Liver (tissue), 9 donors: ENCODE data around the gene ATP5MC2. TPM values are rescaled to one million over a fixed set of nuclear protein-coding genes. Genes with fewer than 3 reads are reported as not detected.
A peak's percentile ranks its signal among the peaks of the same experiment; 100 is the strongest.

ENCODE experiments used
- DNase-seq: peaks from one replicate; pipeline ENCODE4 v3.0.0-alpha.2; 2017; ENCODE audit warnings: low spot score
- H3K27ac ChIP-seq, 2 donors: one replicate each; pipeline ENCODE4 v1.7.0; 2013; ENCODE audit warnings: inconsistent platforms in 2 of 2, low read length in 2 of 2, control low read depth in 1 of 2, low read depth in 1 of 2, mild to moderate bottlenecking in 1 of 2
- H3K27me3 ChIP-seq, 4 donors: one replicate each; pipeline versions ENCODE4 v1.6.1 to v1.7.0; 2013; ENCODE audit warnings: low read length in 3 of 4, inconsistent platforms in 1 of 4, mild to moderate bottlenecking in 1 of 4, moderate library complexity in 1 of 4; ENCODE audit not compliant: control insufficient read depth in 4 of 4, insufficient read depth in 4 of 4
- H3K36me3 ChIP-seq, 4 donors: one replicate each; pipeline versions ENCODE4 v1.6.1 to v1.7.0; 2013; ENCODE audit warnings: low read length in 3 of 4, mild to moderate bottlenecking in 3 of 4, low read depth in 1 of 4, moderate library complexity in 1 of 4; ENCODE audit not compliant: control insufficient read depth in 4 of 4, insufficient read depth in 3 of 4
- H3K4me1 ChIP-seq, 4 donors: one replicate each; pipeline versions ENCODE4 v1.6.1 to v1.7.0; 2013; ENCODE audit warnings: low read length in 3 of 4, mild to moderate bottlenecking in 3 of 4, moderate library complexity in 1 of 4; ENCODE audit not compliant: control insufficient read depth in 4 of 4, insufficient read depth in 4 of 4
- H3K4me3 ChIP-seq, 3 donors: one replicate each; pipeline versions ENCODE4 v1.6.1 to v1.7.0; 2013; ENCODE audit warnings: low read length in 3 of 3, control low read depth in 1 of 3, low read depth in 1 of 3, mild to moderate bottlenecking in 1 of 3
- H3K9ac ChIP-seq, 2 donors: one replicate each; pipeline ENCODE4 v1.7.0; 2013; ENCODE audit warnings: low read length in 2 of 2, mild to moderate bottlenecking in 2 of 2, moderate library complexity in 2 of 2, control low read depth in 1 of 2, low read depth in 1 of 2
- H3K9me3 ChIP-seq, 4 donors: one replicate each; pipeline versions ENCODE4 v1.6.1 to v1.7.0; 2013; ENCODE audit warnings: low read length in 3 of 4; ENCODE audit not compliant: control insufficient read depth in 4 of 4
- EGR1 ChIP-seq, 2 donors: IDR thresholded peaks; 2 replicates each; pipeline ENCODE4 v1.6.1; 2016 to 2018; ENCODE audit warnings: antibody characterized with exemption in 2 of 2, low read depth in 2 of 2
- FOXA1 ChIP-seq: IDR thresholded peaks from 2 replicates; pipeline ENCODE4 v1.6.1; 2016; ENCODE audit warnings: antibody characterized with exemption
- FOXA2 ChIP-seq: IDR thresholded peaks from 2 replicates; pipeline ENCODE4 v1.6.1; 2016; ENCODE audit warnings: antibody characterized with exemption
- GABPA ChIP-seq, 2 donors: IDR thresholded peaks in 1 of 2; conservative IDR thresholded peaks in 1 of 2; 2 replicates each; pipeline ENCODE4 v1.6.1; 2016; ENCODE audit warnings: antibody characterized with exemption in 2 of 2, mild to moderate bottlenecking in 1 of 2, moderate library complexity in 1 of 2
- HNF4A ChIP-seq, 2 donors: conservative IDR thresholded peaks; 2 replicates each; pipeline ENCODE4 v1.6.1; 2016; ENCODE audit warnings: antibody characterized with exemption in 2 of 2, mild to moderate bottlenecking in 2 of 2
- HNF4G ChIP-seq: IDR thresholded peaks from 2 replicates; pipeline ENCODE4 v1.6.1; 2016; ENCODE audit warnings: antibody characterized with exemption
- JUND ChIP-seq, 2 donors: IDR thresholded peaks; 2 replicates each; pipeline ENCODE4 v1.6.1; 2016; ENCODE audit warnings: antibody characterized with exemption in 2 of 2
- NR2F2 ChIP-seq: IDR thresholded peaks from 2 replicates; pipeline ENCODE4 v1.6.1; 2016; ENCODE audit warnings: antibody characterized with exemption
- RAD21 ChIP-seq, 2 donors: IDR thresholded peaks; 2 replicates each; pipeline ENCODE4 v1.6.1; 2016; ENCODE audit warnings: antibody characterized with exemption in 2 of 2, mild to moderate bottlenecking in 2 of 2
- RXRA ChIP-seq, 2 donors: IDR thresholded peaks; 2 replicates each; pipeline ENCODE4 v1.6.1; 2017 to 2018; ENCODE audit warnings: antibody characterized with exemption in 2 of 2, mild to moderate bottlenecking in 1 of 2
- SP1 ChIP-seq: IDR thresholded peaks from 2 replicates; pipeline ENCODE4 v1.6.1; 2018; ENCODE audit warnings: antibody characterized with exemption, mild to moderate bottlenecking
- TAF1 ChIP-seq: conservative IDR thresholded peaks from 2 replicates; pipeline ENCODE4 v1.6.1; 2016; ENCODE audit warnings: antibody characterized with exemption, mild to moderate bottlenecking
- YY1 ChIP-seq: IDR thresholded peaks from 2 replicates; pipeline ENCODE4 v1.6.1; 2016; ENCODE audit warnings: antibody characterized with exemption, mild to moderate bottlenecking
- WGBS: extraction: QIAGEN DNeasy Blood & Tissue Kit; methylation state at CpG from one replicate; pipeline ENCODE4 v1.1.7; 2013; 5-methylcytosine and 5-hydroxymethylcytosine counted together
- polyA plus RNA-seq, 2 donors: library from polyadenylated mRNA; stranded (reverse) in 1 of 2; unstranded in 1 of 2; fragments of 200-250 nt in 1 of 2; fragments of >200 nt in 1 of 2; fragmentation: Nextera tagmentation in 1 of 2; extraction: Ambion mirVana in 1 of 2; gene quantifications; one replicate each; pipeline versions ENCODE4 v1.2.1 to v1.2.3, GENCODE V29; 2013 to 2015
- total RNA-seq, 2 donors: library from RNA; depleted of rRNA; stranded (reverse); fragments of >200 nt; gene quantifications; one replicate each; pipeline ENCODE4 v1.2.3, GENCODE V29; 2014
- TF ChIP-seq, protein P1 (sequence below): fragments of 150-350 bp; IDR thresholded peaks from 2 replicates; pipeline ENCODE4 v1.5.1; 2017; ENCODE audit warnings: improper control_type of control experiment, low read depth, low read length; ENCODE audit not compliant: missing input control
- TF ChIP-seq, protein P2 (sequence below): IDR thresholded peaks from 2 replicates; pipeline ENCODE4 v1.6.1; 2016; ENCODE audit warnings: antibody characterized with exemption
- TF ChIP-seq, protein P3 (sequence below): IDR thresholded peaks from 2 replicates; pipeline ENCODE4 v1.6.1; 2016; ENCODE audit warnings: antibody characterized with exemption
- TF ChIP-seq, protein P4 (sequence below): IDR thresholded peaks from 2 replicates; pipeline ENCODE4 v1.6.1; 2016; ENCODE audit warnings: antibody characterized with exemption, mild to moderate bottlenecking
- TF ChIP-seq, protein P5 (sequence below): IDR thresholded peaks from 2 replicates; pipeline ENCODE4 v1.6.1; 2016; ENCODE audit warnings: antibody characterized with exemption
- donor health status: healthy.
- donor health status: healthy.
- donor health status: healthy.
- donor health status: healthy.
- donor health status: healthy.

The ATP5MC2 gene
- total and polyA plus RNA-seq, 4 donors, result 57.0 to 294 (median 171) TPM

DNA sequence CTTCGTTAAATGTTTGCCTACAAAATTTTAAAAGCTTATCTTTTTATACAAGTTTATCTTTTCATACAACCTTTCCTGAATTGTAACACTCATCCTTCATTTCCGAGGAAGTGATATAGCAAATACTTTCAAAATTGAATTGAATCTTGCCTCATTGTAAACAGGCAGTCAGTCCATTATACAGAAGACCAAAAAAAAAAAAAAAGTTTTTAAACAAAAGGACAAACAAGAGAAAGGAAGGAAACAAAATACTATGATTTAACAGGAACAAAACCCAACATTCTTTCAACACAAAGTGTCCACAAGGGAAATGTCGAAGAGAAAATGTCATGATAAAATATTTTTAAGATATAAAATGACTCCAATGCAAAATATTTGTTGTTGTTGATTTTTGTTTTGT, 58.2 kb downstream of the ATP5MC2 start:
- Histone ChIP-seq H3K4me1 (peaks cover 0 to 19% (median 12%) of the 10 kb centered on the region in 4 donors), H3K36me3 (peaks cover 0 to 3% (median 0%) of the 10 kb centered on the region in 4 donors), H3K4me3 (no peak overlapping the region), H3K27ac (peak overlapping the region in 1 of 2 donors; percentile 19), H3K27me3 (no peaks in the 10 kb centered on the region), H3K9me3 (no peaks in the 10 kb centered on the region), H3K9ac (no peak overlapping the region)
- 57% methylated on average over 3 of the region's 3 CpGs for WGBS
- no peak for DNase-seq
- TF ChIP-seq RAD21 (IDR thresholded peaks at IDR 0.05) (no peak), JUND (IDR thresholded peaks at IDR 0.05) (no peak), GABPA (IDR thresholded peaks at IDR 0.05 in 1 of 2, conservative IDR thresholded peaks at IDR 0.05 in 1 of 2) (no peak), RXRA (IDR thresholded peaks at IDR 0.05) (no peak), HNF4A (conservative IDR thresholded peaks at IDR 0.05) (no peak), FOXA1 (no peak), FOXA2 (no peak), SP1 (no peak), YY1 (no peak), NR2F2 (no peak), TAF1 (no peak), HNF4G (no peak), EGR1 (IDR thresholded peaks at IDR 0.05; ENCODE audit: low read depth in 2 of 2) (no peak)
- TF ChIP-seq, protein P1, sequence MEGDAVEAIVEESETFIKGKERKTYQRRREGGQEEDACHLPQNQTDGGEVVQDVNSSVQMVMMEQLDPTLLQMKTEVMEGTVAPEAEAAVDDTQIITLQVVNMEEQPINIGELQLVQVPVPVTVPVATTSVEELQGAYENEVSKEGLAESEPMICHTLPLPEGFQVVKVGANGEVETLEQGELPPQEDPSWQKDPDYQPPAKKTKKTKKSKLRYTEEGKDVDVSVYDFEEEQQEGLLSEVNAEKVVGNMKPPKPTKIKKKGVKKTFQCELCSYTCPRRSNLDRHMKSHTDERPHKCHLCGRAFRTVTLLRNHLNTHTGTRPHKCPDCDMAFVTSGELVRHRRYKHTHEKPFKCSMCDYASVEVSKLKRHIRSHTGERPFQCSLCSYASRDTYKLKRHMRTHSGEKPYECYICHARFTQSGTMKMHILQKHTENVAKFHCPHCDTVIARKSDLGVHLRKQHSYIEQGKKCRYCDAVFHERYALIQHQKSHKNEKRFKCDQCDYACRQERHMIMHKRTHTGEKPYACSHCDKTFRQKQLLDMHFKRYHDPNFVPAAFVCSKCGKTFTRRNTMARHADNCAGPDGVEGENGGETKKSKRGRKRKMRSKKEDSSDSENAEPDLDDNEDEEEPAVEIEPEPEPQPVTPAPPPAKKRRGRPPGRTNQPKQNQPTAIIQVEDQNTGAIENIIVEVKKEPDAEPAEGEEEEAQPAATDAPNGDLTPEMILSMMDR, result no peak
- TF ChIP-seq, protein P2, sequence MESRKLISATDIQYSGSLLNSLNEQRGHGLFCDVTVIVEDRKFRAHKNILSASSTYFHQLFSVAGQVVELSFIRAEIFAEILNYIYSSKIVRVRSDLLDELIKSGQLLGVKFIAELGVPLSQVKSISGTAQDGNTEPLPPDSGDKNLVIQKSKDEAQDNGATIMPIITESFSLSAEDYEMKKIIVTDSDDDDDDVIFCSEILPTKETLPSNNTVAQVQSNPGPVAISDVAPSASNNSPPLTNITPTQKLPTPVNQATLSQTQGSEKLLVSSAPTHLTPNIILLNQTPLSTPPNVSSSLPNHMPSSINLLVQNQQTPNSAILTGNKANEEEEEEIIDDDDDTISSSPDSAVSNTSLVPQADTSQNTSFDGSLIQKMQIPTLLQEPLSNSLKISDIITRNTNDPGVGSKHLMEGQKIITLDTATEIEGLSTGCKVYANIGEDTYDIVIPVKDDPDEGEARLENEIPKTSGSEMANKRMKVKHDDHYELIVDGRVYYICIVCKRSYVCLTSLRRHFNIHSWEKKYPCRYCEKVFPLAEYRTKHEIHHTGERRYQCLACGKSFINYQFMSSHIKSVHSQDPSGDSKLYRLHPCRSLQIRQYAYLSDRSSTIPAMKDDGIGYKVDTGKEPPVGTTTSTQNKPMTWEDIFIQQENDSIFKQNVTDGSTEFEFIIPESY, result no peak
- TF ChIP-seq, protein P3, sequence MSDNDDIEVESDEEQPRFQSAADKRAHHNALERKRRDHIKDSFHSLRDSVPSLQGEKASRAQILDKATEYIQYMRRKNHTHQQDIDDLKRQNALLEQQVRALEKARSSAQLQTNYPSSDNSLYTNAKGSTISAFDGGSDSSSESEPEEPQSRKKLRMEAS, result no peak
- TF ChIP-seq, protein P4, sequence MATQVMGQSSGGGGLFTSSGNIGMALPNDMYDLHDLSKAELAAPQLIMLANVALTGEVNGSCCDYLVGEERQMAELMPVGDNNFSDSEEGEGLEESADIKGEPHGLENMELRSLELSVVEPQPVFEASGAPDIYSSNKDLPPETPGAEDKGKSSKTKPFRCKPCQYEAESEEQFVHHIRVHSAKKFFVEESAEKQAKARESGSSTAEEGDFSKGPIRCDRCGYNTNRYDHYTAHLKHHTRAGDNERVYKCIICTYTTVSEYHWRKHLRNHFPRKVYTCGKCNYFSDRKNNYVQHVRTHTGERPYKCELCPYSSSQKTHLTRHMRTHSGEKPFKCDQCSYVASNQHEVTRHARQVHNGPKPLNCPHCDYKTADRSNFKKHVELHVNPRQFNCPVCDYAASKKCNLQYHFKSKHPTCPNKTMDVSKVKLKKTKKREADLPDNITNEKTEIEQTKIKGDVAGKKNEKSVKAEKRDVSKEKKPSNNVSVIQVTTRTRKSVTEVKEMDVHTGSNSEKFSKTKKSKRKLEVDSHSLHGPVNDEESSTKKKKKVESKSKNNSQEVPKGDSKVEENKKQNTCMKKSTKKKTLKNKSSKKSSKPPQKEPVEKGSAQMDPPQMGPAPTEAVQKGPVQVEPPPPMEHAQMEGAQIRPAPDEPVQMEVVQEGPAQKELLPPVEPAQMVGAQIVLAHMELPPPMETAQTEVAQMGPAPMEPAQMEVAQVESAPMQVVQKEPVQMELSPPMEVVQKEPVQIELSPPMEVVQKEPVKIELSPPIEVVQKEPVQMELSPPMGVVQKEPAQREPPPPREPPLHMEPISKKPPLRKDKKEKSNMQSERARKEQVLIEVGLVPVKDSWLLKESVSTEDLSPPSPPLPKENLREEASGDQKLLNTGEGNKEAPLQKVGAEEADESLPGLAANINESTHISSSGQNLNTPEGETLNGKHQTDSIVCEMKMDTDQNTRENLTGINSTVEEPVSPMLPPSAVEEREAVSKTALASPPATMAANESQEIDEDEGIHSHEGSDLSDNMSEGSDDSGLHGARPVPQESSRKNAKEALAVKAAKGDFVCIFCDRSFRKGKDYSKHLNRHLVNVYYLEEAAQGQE, result no peak
- TF ChIP-seq, protein P5, sequence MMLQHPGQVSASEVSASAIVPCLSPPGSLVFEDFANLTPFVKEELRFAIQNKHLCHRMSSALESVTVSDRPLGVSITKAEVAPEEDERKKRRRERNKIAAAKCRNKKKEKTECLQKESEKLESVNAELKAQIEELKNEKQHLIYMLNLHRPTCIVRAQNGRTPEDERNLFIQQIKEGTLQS, result no peak
